ENCODE measurements around the gene YJEFN3.

YJEFN3 gene

DNA sequence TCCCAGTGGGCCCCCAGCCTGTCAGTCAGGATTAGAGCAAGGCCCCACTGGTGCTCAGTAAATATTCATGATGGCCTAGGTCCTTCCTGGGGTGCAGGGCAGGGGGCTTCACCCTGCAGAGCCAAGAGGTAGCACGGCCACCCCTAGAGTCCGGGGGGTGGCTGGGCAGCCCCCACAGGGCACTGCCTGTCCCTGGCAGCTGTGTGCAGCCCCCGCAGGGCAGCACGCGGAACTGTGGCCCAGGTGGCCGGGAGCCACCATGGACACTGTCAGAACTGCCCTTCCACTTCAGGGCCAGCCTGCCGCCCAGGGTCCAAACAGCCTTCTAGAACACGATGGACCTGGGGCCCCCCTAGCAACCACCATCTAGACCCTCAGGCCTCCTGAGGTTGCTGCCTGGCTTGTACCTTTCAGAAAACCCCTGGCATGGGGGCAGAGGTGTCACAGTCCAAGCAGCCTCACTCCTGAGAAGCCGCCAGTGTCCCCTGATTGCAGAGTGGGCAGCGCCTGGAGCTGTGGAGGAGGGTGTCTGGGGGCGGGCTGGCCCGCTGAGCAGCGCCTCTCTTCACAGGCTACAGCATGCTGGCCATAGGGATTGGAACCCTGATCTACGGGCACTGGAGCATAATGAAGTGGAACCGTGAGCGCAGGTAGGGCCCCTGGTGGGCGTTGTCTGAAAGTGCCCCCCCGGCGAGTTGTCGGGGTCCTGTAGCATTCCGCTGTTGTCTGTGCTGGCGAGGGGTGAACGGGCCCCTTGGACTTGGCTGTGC, 2.9 kb upstream of the YJEFN3 start:
- no peak for DNase-seq (ENCODE audit: low read depth)
- H3K4me3 ChIP-seq (ENCODE audit: low read depth, low read length) = no peak overlapping the region
- TF ChIP-seq, protein P1, sequence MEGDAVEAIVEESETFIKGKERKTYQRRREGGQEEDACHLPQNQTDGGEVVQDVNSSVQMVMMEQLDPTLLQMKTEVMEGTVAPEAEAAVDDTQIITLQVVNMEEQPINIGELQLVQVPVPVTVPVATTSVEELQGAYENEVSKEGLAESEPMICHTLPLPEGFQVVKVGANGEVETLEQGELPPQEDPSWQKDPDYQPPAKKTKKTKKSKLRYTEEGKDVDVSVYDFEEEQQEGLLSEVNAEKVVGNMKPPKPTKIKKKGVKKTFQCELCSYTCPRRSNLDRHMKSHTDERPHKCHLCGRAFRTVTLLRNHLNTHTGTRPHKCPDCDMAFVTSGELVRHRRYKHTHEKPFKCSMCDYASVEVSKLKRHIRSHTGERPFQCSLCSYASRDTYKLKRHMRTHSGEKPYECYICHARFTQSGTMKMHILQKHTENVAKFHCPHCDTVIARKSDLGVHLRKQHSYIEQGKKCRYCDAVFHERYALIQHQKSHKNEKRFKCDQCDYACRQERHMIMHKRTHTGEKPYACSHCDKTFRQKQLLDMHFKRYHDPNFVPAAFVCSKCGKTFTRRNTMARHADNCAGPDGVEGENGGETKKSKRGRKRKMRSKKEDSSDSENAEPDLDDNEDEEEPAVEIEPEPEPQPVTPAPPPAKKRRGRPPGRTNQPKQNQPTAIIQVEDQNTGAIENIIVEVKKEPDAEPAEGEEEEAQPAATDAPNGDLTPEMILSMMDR (IDR thresholded peaks at IDR 0.05; ENCODE audit: low read depth, low read length) = no peak
- no peak for TF ChIP-seq MYC (IDR thresholded peaks at IDR 0.05; ENCODE audit: low read depth, low read length)
- TF ChIP-seq POLR2A (IDR thresholded peaks at IDR 0.05; ENCODE audit: extremely low read depth, insufficient read length) = no peak
- TF ChIP-seq, protein P2, sequence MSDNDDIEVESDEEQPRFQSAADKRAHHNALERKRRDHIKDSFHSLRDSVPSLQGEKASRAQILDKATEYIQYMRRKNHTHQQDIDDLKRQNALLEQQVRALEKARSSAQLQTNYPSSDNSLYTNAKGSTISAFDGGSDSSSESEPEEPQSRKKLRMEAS (IDR thresholded peaks at IDR 0.05; ENCODE audit: low read depth, low read length) = no peak

DNA sequence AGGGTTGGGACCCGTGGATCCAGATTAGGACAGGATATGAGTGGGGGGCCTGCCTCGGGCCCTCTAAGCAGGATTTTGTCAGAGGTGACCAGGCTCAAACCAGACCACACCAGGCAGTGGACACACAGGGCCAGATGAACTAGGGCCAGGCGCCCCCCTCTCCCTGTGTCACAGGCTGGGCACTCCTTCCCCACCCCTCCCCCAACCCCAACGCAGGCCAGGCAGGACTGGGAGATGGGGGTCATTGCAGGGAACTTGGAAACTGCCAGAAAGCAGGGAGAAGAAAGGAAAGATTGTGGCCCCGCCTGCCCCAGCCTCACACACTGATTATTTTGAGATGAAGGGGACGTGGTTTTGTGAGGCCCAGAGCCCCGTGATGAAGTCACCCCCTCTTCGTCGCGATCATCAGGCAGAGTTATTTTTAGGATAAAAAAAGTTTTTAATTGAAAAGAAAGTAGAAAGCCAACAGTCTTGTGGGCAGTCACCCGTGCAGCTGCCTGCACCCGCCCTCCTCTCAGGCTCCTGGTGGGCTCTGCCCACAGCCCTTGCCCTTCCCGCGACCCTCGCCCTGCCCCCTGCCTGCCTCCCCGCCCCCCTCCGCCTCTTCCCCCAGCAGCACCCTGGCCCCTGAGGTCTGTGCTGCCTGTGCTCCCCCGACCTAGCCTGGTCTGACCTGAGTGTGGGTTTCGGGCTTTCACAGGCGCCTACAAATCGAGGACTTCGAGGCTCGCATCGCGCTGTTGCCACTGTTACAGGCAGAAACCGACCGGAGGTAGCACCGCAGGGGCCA, 1.9 kb upstream of the YJEFN3 start:
- TF ChIP-seq, protein P2 (IDR thresholded peaks at IDR 0.05; ENCODE audit: low read depth, low read length) = no peak
- TF ChIP-seq MYC (IDR thresholded peaks at IDR 0.05; ENCODE audit: low read depth, low read length) = no peak
- no peak for TF ChIP-seq POLR2A (IDR thresholded peaks at IDR 0.05; ENCODE audit: extremely low read depth, insufficient read length)
- TF ChIP-seq, protein P1 (IDR thresholded peaks at IDR 0.05; ENCODE audit: low read depth, low read length) = no peak
- H3K4me3 ChIP-seq (ENCODE audit: low read depth, low read length) = no peak overlapping the region
- DNase-seq (ENCODE audit: low read depth) = peak; percentile 47

DNA sequence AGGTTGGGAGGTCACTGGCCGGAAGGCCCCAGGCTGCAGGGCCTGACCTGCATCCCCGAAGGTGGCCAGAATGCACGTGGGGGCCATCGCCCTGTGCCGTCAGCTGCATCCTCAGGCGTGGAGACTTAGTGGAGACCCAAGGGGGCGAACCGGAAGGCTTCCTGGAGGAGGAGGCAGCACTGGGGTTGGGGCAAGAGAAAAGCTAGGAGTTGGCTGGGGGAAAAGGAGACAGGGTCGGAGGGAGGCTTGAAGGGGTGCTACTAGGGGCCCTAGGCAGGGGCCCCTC, 1.4 kb upstream of the YJEFN3 start:
- TF ChIP-seq MYC (IDR thresholded peaks at IDR 0.05; ENCODE audit: low read depth, low read length) (no peak), POLR2A (IDR thresholded peaks at IDR 0.05; ENCODE audit: extremely low read depth, insufficient read length) (no peak)
- TF ChIP-seq, protein P1 (IDR thresholded peaks at IDR 0.05; ENCODE audit: low read depth, low read length) = no peak
- TF ChIP-seq, protein P2 (IDR thresholded peaks at IDR 0.05; ENCODE audit: low read depth, low read length) = no peak
- no peak for DNase-seq (ENCODE audit: low read depth)
- no peak overlapping the region for H3K4me3 ChIP-seq (ENCODE audit: low read depth, low read length)

DNA sequence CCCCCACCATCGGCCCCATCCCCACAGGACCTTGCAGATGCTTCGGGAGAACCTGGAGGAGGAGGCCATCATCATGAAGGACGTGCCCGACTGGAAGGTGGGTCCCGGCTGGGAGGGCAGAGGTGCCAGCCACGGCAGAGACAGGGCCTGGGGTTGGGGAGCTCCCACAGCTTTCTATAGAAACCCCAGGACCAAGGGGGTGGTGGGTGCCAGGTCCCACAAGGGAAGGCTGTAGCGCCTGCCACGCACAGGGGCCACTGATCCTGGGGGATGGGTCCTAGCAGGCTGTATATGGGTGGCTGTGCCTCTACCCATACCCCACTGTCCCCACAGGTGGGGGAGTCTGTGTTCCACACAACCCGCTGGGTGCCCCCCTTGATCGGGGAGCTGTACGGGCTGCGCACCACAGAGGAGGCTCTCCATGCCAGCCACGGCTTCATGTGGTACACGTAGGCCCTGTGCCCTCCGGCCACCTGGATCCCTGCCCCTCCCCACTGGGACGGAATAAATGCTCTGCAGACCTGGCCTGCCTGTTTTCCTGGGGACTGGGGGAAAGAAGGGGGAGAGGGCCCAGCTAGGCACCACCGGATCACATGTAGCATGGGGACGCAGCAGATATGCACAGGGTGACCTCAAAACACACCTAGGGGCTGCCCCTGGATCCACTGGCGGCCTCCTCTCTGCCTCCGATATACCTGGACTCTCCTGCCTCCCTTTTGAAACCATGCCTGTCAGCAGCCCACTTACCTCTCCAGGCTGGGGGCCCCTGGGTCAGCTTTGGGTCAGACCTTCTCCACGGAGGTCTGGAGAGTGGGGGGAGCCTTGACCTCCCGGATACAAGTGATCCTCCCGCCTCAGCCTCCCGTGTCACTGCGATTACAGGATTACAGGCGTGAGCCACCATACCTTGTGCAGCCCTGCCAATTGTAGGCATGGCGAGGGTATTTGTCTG, 761 bp upstream of the YJEFN3 start:
- TF ChIP-seq POLR2A (IDR thresholded peaks at IDR 0.05; ENCODE audit: extremely low read depth, insufficient read length) (no peak), MYC (IDR thresholded peaks at IDR 0.05; ENCODE audit: low read depth, low read length) (no peak)
- TF ChIP-seq, protein P1 (IDR thresholded peaks at IDR 0.05; ENCODE audit: low read depth, low read length) = no peak
- no peak overlapping the region for H3K4me3 ChIP-seq (ENCODE audit: low read depth, low read length)

DNA sequence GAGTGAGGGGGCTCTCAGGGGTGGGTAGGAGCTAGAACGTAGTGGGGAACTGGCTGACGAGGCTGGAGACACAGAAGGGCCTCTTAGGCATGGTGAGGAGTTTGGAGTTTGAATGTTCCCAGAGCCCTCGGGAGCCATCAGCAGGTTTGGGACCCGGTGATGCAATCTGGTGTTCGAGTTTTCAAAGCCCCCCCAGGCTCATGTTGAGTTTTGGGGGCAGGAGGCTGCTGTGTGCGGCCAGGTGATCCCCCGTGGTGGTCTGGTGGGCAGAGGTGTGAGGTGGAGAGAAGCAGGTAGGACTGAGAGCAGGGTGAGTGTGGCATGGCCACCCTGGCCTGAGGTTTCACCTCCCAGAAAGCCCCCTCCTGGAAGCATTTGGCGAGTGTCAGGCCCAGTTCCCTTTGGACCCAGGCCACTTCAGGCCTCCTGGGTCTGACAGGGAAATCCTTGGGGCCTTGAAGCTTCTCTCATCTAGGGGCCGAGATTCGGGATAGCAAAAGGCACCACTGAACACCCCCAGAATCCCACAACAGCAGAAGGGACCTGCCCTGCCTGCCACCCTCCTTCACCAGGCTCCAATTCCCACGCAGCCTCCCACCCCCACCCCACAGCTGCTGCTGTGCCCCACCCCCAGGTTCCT, 1.2 kb downstream of the YJEFN3 start:
- TF ChIP-seq MYC (IDR thresholded peaks at IDR 0.05; ENCODE audit: low read depth, low read length) (no peak), POLR2A (IDR thresholded peaks at IDR 0.05; ENCODE audit: extremely low read depth, insufficient read length) (no peak)
- TF ChIP-seq, protein P1 (IDR thresholded peaks at IDR 0.05; ENCODE audit: low read depth, low read length) = no peak
- TF ChIP-seq, protein P2 (IDR thresholded peaks at IDR 0.05; ENCODE audit: low read depth, low read length) = no peak
- DNase-seq (ENCODE audit: low read depth) = no peak
- H3K4me3 ChIP-seq (ENCODE audit: low read depth, low read length) = no peak overlapping the region

More for the DNA sequence above, 761 bp upstream of the YJEFN3 start:
- no peak for DNase-seq (ENCODE audit: low read depth)

All from NB4 (cell line).